ENCODE results near the gene PIK3C2B. TPM values are rescaled to one million over a fixed set of nuclear protein-coding genes. Genes with fewer than 3 reads are reported as not detected.

PIK3C2B gene
- polyA plus RNA-seq, 1 donor (not counting 4 experiments of a cell fraction or from before 2014, with no cell fraction given), result 5.4 TPM

DNA sequence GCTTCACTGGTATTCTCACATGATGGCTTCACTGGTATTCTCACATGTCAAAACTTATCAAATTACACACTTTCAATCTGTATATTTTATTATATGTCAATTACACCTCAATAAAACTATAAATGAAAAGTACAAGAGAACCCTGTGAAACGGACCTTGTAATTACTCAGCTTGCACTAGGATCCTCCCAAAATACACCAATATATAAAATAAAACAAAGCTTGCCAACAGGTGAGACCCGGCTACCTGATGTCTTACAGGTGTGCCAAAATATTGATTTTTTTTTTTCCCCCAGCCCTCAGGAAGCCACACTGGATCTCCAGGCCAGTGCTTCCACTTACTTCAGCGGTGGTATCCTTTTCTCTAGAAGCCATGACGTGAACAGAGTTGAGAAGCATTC, 22.9 kb downstream of the PIK3C2B start:
- Histone ChIP-seq H3K4me2 (ENCODE audit: control insufficient read depth, extremely low read depth, insufficient read depth, low read depth, low read length) (no peak overlapping the region), H3K9me1 (ENCODE audit: control insufficient read depth, extremely low read depth, insufficient read depth, low read length) (no peaks in the 10 kb centered on the region), H3K79me2 (ENCODE audit: control insufficient read depth, insufficient read depth, low read length) (no peaks in the 10 kb centered on the region), H2AFZ (ENCODE audit: control insufficient read depth, low read length) (no peak overlapping the region), H3K9ac (ENCODE audit: control insufficient read depth, extremely low read depth, insufficient read depth, low read length) (no peak overlapping the region), H3K36me3 (ENCODE audit: control insufficient read depth in 2 of 2, extremely low read depth in 1 of 2, insufficient read depth in 2 of 2, low read length in 2 of 2) (peaks cover 0 to 3% of the 10 kb centered on the region in 2 experiments), H3K27me3 (ENCODE audit: control insufficient read depth, extremely low read depth, insufficient read depth, low read length) (no peaks in the 10 kb centered on the region), H3K4me3 (ENCODE audit: control insufficient read depth in 2 of 3, extremely low read depth in 1 of 3, insufficient read depth in 2 of 3, low read depth in 1 of 3, low read length in 3 of 3) (no peak overlapping the region), H3K9me3 (ENCODE audit: control insufficient read depth, low read depth, low read length) (no peaks in the 10 kb centered on the region), H3K27ac (ENCODE audit: control insufficient read depth, insufficient read depth, low read length) (no peak overlapping the region), H3K4me1 (ENCODE audit: control insufficient read depth, extremely low read depth, insufficient read depth, low read length) (no peaks in the 10 kb centered on the region), H4K20me1 (ENCODE audit: control insufficient read depth, extremely low read depth, insufficient read depth, low read length) (no peaks in the 10 kb centered on the region)
- no peak for FAIRE-seq
- no peak for DNase-seq (ENCODE audit: low read depth, low spot score)
- TF ChIP-seq CTCF (optimal IDR thresholded peaks at IDR 0.05 in 1 of 3, IDR thresholded peaks at IDR 0.05 in 1 of 3, conservative IDR thresholded peaks at IDR 0.05 in 1 of 3; ENCODE audit: extremely low read depth in 1 of 3, insufficient read depth in 2 of 3, low read length in 3 of 3) (no peak), EZH2 (IDR thresholded peaks at IDR 0.05; ENCODE audit: low read length) (no peak)
- dilution Hi-C loops (cut with MboI; ENCODE audit: extremely low pct_ligation_motif_present, low sequenced_read_pairs), result no loop called here

DNA sequence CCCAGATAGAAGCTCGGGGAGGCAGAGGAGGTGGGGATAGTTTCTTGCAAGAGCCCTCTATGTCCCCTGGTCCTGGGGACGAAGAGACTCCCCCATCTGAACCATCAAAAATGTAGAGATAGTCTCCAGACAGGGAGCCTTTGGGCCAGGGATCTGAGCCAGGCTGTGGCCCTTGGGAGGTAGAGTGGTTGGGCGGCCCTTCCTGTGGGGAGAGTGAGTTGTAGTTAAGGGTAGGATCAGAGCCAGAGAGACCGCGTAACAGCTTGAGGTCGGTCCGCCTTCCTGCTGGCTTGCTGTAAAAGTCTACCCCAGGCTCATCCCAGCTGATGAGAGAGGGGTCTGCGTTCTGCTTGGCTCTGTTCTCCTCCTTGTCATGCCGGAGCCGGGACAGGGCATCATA, 25.3 kb downstream of the PIK3C2B start:
- H3K9me3 ChIP-seq (ENCODE audit: control insufficient read depth, low read depth, low read length), result no peaks in the 10 kb centered on the region
- no peak overlapping the region for H3K9ac ChIP-seq (ENCODE audit: control insufficient read depth, extremely low read depth, insufficient read depth, low read length)
- no peak for DNase-seq (ENCODE audit: low read depth, low spot score)
- no peak overlapping the region for H3K27ac ChIP-seq (ENCODE audit: control insufficient read depth, insufficient read depth, low read length)
- H3K4me3 ChIP-seq (ENCODE audit: control insufficient read depth in 2 of 3, extremely low read depth in 1 of 3, insufficient read depth in 2 of 3, low read depth in 1 of 3, low read length in 3 of 3), result no peak overlapping the region
- no peaks in the 10 kb centered on the region for H3K79me2 ChIP-seq (ENCODE audit: control insufficient read depth, insufficient read depth, low read length)
- H2AFZ ChIP-seq (ENCODE audit: control insufficient read depth, low read length), result no peak overlapping the region
- peaks cover 0 to 4% of the 10 kb centered on the region in 2 experiments for H3K36me3 ChIP-seq (ENCODE audit: control insufficient read depth in 2 of 2, extremely low read depth in 1 of 2, insufficient read depth in 2 of 2, low read length in 2 of 2)
- TF ChIP-seq CTCF (optimal IDR thresholded peaks at IDR 0.05 in 1 of 3, IDR thresholded peaks at IDR 0.05 in 1 of 3, conservative IDR thresholded peaks at IDR 0.05 in 1 of 3; ENCODE audit: extremely low read depth in 1 of 3, insufficient read depth in 2 of 3, low read length in 3 of 3) (no peak), EZH2 (IDR thresholded peaks at IDR 0.05; ENCODE audit: low read length) (no peak)
- dilution Hi-C loops (cut with MboI; ENCODE audit: extremely low pct_ligation_motif_present, low sequenced_read_pairs), result no loop called here
- no peaks in the 10 kb centered on the region for H3K27me3 ChIP-seq (ENCODE audit: control insufficient read depth, extremely low read depth, insufficient read depth, low read length)
- no peaks in the 10 kb centered on the region for H3K9me1 ChIP-seq (ENCODE audit: control insufficient read depth, extremely low read depth, insufficient read depth, low read length)
- H4K20me1 ChIP-seq (ENCODE audit: control insufficient read depth, extremely low read depth, insufficient read depth, low read length), result no peaks in the 10 kb centered on the region
- no peak for FAIRE-seq
- H3K4me1 ChIP-seq (ENCODE audit: control insufficient read depth, extremely low read depth, insufficient read depth, low read length), result no peaks in the 10 kb centered on the region
- H3K4me2 ChIP-seq (ENCODE audit: control insufficient read depth, extremely low read depth, insufficient read depth, low read depth, low read length), result no peak overlapping the region

All from keratinocyte (primary cell).